Ovary (tissue), 3 donors: ENCODE data around the gene TRIM41.
"Not testable (repeated sequence)": the region's sequence is repeated elsewhere in the genome, so short reads cannot be mapped to it uniquely, and the experiment has no call there.

Experiments used
- EP300 ChIP-seq: sonication (generic); formaldehyde crosslinking; IDR thresholded peaks from one replicate; pipeline ENCODE4 v1.6.1; 2017; ENCODE audit warnings: antibody characterized with exemption
- POLR2A ChIP-seq: fragments of 450-650 bp; IDR thresholded peaks from one replicate; pipeline ENCODE4 v1.6.1; 2017; ENCODE audit warnings: antibody characterized with exemption, mild to moderate bottlenecking, moderate library complexity
- TF ChIP-seq, protein P1 (sequence below), 3 donors: fragments of 450-650 bp in 2 of 3; fragments of 200-600 bp in 1 of 3; IDR thresholded peaks; one replicate each; pipeline versions ENCODE4 v1.5.1 to v1.8.0; 2016 to 2022; ENCODE audit warnings: antibody characterized with exemption in 3 of 3, mild to moderate bottlenecking in 1 of 3
- donor health status: DM: no; HTN: no; CAD: no.

DNA sequence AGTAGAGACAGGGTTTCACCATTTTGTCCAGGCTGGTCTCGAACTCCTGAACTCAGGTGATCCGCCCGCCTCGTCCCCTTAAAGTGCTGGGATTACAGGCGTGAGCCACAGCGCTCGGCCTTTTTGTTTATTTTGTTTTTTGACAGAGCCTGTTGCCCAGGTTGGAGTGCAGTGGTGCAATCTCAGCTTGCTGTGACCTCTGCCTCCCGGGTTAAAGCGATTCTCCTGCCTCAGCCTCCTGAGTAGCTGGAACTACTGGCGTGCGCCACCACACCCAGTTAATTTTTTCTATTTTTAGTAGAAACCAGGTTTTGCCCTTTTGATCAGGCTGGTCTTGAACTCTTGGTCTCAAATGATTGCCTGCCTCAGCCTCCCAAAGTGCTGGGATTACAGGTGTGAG lies 12.9 kb upstream of the TRIM41 start:
- TF ChIP-seq, protein P1, sequence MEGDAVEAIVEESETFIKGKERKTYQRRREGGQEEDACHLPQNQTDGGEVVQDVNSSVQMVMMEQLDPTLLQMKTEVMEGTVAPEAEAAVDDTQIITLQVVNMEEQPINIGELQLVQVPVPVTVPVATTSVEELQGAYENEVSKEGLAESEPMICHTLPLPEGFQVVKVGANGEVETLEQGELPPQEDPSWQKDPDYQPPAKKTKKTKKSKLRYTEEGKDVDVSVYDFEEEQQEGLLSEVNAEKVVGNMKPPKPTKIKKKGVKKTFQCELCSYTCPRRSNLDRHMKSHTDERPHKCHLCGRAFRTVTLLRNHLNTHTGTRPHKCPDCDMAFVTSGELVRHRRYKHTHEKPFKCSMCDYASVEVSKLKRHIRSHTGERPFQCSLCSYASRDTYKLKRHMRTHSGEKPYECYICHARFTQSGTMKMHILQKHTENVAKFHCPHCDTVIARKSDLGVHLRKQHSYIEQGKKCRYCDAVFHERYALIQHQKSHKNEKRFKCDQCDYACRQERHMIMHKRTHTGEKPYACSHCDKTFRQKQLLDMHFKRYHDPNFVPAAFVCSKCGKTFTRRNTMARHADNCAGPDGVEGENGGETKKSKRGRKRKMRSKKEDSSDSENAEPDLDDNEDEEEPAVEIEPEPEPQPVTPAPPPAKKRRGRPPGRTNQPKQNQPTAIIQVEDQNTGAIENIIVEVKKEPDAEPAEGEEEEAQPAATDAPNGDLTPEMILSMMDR (IDR thresholded peaks at IDR 0.05): not testable (repeated sequence)
- TF ChIP-seq POLR2A, EP300: not testable (repeated sequence)
